Prostate gland (tissue), 2 donors: ENCODE measurements around the gene SLC16A10.

Experiments used
- POLR2A ChIP-seq: fragments of 450-650 bp; IDR thresholded peaks from one replicate; pipeline ENCODE4 v1.6.1; 2016; ENCODE audit warnings: antibody characterized with exemption, mild to moderate bottlenecking
- POLR2AphosphoS5 ChIP-seq: sonication (generic); formaldehyde crosslinking; IDR thresholded peaks from one replicate; pipeline ENCODE4 v1.6.1; 2017; ENCODE audit warnings: antibody characterized with exemption
- TF ChIP-seq, protein P1 (sequence below), 4 experiments: fragments of 200-600 bp in 2 of 4; fragments of 450-650 bp in 2 of 4; sonication (generic) in 2 of 4; IDR thresholded peaks; 1 replicate in 3 of 4; 2 replicates in 1 of 4; pipeline ENCODE4 v1.5.1; 2016 to 2019; ENCODE audit warnings: antibody characterized with exemption in 4 of 4, mild to moderate bottlenecking in 2 of 4, moderate library complexity in 2 of 4

DNA sequence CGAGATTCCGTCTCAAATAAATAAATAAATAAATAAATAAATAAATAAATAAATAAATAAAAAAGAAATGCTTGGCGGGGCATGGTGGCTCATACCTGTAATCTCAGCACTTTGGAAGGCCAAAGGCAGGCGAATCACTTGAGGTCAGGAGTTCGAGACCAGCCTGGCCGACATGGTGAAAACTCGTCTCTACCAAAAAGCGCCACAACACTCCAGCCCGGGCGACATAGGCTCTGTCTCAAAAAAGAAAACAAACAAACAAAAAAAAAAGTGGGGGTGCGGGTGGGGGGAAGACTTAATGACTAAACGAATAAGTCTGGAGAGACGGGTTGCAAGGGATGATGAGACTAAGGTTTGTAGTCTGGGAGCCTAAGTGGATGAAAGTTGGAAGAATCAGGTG, 170.7 kb downstream of the SLC16A10 start:
- TF ChIP-seq POLR2AphosphoS5 (no peak), POLR2A (no peak)
- TF ChIP-seq, protein P1, sequence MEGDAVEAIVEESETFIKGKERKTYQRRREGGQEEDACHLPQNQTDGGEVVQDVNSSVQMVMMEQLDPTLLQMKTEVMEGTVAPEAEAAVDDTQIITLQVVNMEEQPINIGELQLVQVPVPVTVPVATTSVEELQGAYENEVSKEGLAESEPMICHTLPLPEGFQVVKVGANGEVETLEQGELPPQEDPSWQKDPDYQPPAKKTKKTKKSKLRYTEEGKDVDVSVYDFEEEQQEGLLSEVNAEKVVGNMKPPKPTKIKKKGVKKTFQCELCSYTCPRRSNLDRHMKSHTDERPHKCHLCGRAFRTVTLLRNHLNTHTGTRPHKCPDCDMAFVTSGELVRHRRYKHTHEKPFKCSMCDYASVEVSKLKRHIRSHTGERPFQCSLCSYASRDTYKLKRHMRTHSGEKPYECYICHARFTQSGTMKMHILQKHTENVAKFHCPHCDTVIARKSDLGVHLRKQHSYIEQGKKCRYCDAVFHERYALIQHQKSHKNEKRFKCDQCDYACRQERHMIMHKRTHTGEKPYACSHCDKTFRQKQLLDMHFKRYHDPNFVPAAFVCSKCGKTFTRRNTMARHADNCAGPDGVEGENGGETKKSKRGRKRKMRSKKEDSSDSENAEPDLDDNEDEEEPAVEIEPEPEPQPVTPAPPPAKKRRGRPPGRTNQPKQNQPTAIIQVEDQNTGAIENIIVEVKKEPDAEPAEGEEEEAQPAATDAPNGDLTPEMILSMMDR (IDR thresholded peaks at IDR 0.05): no peak
